GM19397 (cell line): ENCODE results near the gene METRN.
"Not testable (repeated sequence)": the region's sequence is repeated elsewhere in the genome, so short reads cannot be mapped to it uniquely, and the experiment has no call there.

Source experiments
- ATAC-seq: cut with Tn5 transposase; IDR thresholded peaks from one replicate; pipeline ENCODE4 v1.9.1; 2021; ENCODE audit warnings: mild to moderate bottlenecking, moderate library complexity; ENCODE audit not compliant: unreplicated experiment

Gene METRN

GRCh38 chr16:689175-689897 lies 25.6 kb upstream of the METRN start:
- no peak for ATAC-seq

- not testable (repeated sequence) for ATAC-seq
These were observed 23.7 kb upstream of the METRN start for GRCh38 chr16:691242-691641.

GRCh38 chr16:692356-693108 lies 22.4 kb upstream of the METRN start:
- no peak for ATAC-seq

DNA sequence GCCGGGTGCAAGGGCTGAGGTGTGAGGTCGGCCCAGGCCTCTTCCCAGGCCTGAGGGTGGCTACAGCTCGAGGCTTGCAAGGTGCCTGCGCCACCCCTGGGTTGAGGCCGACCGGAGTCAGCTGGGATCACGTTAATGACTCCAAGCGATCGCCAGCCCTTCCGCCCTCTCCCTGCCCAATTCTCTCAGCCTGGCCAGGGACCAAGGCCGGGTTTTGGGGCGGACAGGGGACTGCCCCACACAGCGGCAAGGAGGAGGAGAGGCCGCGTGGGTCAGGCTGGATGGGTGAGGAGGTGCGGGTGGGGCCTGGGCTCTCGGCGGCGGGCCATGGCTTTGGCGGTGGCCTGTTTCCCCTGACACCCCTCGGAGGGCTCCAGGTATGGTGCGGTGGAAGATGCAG lies 21.6 kb upstream of the METRN start:
- ATAC-seq, result no peak

DNA sequence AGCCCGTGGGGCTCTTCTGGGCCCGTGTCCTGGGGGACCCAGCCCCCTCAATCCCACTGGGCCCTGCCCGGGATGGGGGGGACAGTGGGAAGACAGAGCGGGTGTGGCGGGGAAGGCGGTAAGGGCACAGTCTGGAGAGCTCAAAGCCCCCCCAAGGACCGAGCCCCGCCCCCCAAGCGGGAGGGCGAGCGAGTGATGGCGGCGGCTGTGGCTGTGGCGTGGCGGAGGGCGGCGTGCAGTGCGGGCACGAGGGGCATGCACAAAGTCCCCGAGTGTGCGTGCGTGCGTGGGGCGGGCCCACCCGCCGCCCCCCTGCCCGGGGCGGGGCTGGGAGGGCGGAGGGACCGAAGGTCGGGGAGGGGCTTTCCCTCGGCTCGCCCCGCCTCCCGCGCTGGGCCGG lies 21.2 kb upstream of the METRN start:
- no peak for ATAC-seq

GRCh38 chr16:694187-694862 lies 20.6 kb upstream of the METRN start:
- ATAC-seq, result no peak

DNA sequence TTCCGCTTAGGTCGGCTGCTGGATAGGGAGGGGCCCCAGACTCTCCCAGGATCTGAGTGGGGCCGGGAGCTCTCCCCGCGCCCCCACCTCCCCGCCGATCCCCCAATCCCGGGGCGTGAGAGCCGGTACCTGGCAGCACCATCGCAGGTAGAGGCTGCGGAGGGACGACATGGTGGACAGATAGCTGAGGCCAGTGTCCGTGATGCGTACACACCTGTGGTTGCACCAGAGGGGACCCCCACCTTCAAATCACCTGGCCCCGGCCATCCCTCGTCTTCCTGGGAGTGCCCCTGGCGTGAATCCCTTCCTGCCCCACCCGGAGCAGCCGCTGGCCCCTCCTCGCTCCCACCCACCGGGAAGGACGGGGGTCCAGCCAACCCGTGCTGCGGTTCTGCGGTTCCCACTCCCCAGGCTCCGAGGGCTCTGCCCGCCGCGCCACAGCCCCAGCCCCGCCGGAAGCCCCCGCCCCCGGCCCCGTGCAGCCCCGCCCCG lies 20.0 kb upstream of the METRN start:
- no peak for ATAC-seq

GRCh38 chr16:695355-696089 lies 19.4 kb upstream of the METRN start:
- no peak for ATAC-seq

DNA sequence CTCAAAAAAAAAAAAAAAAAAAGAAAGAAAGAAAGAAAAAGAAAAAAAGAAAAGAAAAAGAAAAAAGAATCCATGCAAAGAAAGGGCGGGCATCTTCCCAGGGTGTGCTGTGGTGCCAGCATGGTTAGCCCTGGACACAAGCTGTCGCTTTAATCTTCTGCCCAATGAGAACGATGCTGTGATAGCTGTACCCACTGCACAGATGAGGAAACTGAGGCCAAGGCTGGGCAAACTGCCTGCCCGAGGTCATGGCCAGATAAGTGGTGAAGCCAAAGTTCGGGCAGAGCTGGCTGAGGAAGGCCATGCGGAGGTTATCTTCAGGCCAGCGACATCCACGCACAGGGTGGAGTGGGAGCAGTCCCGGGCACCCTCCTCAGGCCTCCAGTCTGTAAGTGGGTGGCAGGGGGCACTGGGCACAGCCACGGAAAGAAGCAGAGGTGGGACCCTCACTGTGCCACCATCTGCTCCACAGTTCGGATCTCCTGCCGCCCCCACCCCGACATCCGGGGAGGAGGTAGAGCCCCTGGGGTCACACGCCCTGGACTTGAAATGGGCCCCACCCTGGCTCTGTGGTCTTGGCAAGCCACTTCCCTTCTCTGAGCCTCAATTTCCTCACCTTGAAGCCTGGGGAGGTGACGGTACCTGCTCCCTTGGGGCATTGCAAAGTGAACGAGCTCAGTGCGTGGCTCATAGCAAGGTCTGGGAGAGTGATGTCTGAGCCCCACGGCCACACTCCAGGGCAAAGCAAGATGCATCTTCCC lies 15.8 kb upstream of the METRN start:
- no peak for ATAC-seq

DNA sequence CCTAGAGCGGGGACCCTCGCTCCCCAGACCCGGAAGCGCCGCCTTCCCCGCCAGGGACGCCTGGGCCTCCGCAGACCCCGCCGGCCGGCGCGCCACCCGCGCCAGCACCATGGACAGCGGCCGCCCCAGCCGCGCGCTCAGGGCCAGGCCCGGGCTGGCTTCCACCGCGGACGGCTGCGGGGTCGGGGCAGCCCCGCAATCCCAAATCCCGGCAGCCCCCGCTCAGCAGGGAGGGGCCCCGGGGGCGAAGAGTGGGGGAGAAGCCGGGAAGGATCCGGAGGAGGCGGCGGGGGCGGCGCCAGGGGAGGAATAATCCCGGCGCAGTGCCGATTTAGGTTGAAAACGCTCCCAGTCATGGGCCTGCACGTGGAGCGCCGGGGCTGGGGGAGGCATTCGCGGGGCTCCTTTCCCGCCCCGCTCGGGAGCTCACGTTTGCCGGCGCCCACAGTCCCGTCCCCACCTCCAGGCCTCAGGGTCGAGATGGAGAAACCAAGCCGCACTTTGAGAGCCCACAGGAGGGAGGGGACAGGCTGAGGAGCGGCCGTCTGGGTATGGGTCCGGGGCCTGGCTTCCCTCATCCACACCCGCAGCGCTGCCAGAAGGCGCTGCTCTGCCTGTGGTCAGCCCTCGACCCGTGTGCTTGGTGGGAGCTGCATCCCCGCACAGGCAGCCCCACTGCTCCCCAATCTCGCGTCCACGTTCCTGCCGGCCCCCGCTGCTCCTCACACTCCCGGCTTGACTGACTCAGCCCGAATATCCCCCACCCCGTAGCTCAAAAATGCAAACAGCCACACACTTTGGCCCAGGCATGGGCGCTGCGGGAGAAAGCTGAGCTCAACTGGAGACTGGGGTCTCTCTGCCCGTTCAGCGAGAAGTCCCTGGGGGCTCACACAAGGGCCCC lies 14.0 kb upstream of the METRN start:
- ATAC-seq, result no peak

DNA sequence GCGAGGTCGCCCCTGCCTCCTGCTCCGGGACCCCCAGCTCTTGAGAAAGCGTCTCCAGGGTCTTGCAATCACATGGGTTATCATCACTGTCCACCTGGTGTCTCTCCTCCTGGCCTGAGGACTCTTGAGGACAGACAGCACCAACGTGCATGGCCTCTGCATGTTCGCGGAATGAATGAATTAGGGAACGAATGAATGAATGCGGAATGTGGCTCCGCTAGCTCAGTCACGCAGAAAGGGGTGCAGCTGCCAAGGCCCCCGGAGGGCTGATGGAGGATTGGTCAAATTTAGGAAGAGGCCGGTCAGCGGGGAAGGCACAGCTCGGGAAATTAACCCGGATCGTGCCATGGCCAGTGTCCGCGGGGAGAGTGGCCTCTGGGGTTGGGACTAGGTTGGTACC lies 12.6 kb upstream of the METRN start:
- ATAC-seq, result no peak

DNA sequence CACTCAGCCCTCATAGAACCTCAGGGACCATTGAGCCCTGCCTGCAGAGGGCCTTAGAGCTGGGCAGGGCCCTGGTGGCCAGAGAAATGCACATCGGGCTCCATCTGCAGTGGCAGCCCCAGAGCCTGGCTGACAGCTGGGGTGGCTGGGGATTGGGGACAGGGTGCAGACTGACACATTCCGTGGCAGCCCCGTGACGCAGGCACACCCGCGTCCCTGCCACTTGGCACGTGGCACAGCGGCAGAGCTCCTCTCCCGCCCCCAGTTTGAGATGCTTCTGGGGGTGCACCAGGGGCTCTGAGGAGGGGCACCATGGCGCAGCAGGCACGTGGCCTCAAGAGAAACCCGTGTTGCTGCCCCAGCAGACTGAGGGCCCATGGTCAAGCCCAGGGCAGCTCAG lies 11.5 kb upstream of the METRN start:
- ATAC-seq, result no peak

GRCh38 chr16:704047-704446 lies 10.9 kb upstream of the METRN start:
- no peak for ATAC-seq

DNA sequence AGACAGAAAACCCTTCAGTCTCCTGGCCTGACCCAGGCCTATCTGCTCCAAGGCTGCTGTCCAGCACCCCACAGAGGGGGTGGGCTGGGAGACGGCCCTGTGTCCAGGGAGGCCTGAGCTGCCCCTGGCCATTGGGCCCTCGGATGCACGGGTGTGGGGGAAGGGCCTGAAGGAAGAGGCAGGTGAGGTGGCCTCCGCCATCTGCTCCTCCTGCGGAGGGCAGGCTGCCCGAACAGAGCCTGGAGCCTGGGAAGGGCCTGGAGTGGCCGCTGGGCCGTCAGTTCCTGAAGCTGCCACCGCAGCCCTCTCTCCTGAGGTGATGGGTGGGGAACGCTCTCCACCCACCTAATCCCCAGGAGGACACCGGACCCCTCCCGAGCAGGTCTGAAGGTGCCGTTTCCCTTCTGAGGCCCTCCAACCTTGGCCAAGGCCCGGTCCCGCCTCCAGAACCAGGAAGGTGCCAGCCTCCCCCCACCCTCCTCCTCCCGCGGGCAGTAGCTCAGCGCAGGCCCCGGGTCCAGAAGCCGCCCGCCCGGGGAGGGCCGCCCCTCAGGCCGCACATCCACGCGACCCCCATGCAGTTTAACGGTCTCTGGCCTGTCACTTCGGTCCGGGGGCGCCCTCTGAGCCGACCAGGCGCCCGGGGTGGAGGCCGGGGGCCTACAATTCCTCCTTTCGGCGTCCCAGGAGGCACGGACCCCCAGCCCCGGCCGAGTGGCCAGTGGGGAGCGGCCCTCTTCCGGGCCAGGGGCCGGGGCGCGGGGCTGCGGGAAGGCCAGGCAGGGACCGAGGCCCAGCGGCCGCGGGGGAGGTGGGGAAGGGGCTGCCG lies 10.2 kb upstream of the METRN start:
- ATAC-seq, result no peak

GRCh38 chr16:705431-706188 lies 9.3 kb upstream of the METRN start, which contains the start of gene FBXL16:
TSS of gene FBXL16 (minus strand) at chr16:705801. CDS start at chr16:697405, 8,396 bp downstream.
- no peak for ATAC-seq

DNA sequence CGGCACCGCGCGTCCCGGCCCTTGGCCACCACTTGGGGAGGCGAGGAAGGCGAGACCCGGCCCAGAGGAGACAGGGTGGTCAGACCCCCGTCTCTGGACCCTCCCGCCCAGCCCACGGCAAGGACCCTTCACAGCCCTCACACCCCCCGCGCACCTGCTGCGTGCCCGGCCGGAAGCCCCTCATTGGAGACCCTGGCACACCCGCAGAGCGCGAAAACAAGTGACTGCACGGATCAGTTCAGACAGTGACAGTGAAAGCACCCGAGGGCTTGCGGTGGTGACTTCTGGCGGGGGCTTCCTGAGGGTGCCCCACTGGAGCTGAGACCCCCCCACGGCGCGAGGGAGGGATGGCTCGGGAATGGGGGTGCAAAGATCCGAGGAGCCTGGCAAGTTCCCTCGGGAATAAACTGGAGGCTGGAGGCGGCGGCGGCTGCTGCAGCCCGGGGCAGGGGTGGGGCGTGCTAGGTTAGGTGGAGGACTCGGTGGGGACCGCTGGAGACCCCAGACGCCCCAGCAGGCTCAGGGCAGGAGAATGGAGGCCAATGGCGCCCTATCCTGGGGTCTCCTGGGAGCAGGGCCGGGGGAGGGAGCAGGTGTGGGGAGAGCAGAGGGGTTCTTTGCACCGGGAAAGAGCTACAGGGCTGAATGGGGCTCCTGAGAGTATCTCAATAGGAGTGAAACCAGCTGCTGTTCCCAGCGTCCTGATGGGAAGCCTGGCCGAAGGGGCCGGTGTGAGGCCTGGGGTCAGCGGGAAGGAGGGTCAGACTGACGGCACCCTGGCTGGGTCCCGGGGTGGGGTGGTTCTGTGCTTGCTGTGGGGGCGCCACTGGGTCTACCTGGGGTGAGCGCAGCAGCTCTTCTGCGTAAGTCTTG lies 8.5 kb upstream of the METRN start:
- no peak for ATAC-seq

- ATAC-seq, result no peak
These were observed 7.8 kb upstream of the METRN start for GRCh38 chr16:707062-707538.
